GM21825 (cell line): ENCODE data around the gene RBPJ.
A peak's percentile ranks its signal among the peaks of the same experiment; 100 is the strongest.
"Not testable (repeated sequence)": the region's sequence is repeated elsewhere in the genome, so short reads cannot be mapped to it uniquely, and the experiment has no call there.

Source experiments
- ATAC-seq: cut with Tn5 transposase; IDR thresholded peaks from one replicate; pipeline ENCODE4 v1.9.1; 2021; ENCODE audit warnings: mild to moderate bottlenecking, moderate library complexity; ENCODE audit not compliant: unreplicated experiment

RBPJ gene

DNA sequence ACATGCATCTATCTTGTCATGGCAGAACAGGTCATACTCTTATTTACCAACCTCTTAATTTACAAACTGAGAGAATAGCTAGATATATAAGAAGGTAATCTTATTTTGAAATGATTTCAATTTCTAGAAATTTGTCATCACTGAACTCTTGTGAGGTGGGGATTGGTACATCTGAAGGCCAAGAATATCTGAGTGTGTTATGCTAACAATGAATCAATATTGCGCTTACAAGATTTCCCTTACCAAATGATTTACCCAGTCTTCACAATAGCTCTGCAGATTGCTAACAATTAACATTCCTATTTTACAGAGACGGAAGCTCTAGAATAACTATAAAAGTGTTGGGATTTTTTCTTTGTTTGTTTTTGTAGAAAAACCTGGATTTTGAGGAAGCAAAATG, 48.3 kb downstream of the RBPJ start:
- ATAC-seq: no peak

DNA sequence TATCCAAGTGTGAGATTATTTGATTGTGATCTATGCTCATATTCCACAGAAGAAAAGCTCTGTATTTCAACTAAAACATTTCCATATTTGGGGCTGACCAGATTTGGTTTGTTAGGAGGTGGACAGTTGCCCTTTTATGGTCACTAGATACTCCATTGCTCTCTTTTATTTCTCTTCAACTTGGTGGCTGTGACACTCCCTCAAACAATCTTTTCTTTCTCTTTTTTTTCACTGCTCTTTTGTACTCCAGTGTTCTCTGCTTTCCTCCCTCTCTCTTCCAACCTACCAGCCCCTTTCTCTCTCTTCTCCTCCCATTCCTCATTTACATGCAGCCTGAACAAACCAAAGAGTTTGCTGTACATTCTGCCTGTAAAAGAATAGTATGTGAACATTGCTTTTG, 48.8 kb downstream of the RBPJ start:
- no peak for ATAC-seq

DNA sequence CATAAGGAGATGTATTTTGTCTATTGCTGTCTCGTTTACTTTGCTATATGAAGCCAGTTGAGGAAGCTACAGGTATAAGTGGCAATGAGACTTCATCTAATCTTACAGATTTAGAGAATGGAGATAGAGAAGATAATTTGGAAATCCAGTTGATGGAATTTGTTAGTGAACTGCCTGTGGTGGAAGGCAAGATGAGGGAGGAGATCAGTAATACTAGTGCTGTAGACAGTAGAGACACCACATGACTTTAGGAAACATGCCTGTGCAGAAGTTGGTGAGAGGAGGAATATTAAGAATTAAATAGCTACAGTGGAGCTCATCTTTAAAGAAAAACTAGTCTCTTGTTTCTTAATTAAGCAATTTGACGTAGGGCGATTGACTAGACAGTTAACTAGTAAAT, 51.3 kb downstream of the RBPJ start:
- ATAC-seq: no peak

DNA sequence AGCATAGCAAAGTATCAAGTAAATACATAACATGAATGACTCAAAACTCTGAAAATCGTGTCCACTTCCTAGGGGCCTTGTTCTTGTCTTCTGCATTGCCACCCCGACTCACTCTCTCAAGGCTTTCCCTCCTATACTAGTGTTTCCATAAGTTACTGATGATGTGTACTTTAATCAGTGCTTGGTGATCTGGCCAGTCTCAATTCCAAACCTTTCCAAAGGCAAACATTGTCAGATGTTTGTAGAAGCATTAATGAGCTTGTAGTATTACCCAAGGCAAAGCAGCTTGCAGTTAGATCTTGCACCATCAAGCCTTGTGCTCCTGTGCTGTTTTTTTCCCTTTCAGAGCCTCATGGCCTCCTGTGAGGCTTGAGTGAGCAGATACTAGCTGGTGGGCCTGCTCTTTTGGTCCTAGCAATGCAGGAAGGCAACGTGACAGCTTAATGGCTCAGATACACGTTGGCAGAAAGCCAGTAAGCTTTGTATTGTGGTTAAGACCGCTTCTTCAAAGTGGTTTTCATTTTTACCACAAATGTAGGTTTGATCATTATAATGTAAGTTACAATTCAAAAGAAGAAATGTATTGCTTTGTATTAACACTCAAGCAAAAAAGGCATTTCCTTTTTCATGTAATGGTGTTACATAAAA, 51.8 kb downstream of the RBPJ start:
- peak; percentile 89 for ATAC-seq

DNA sequence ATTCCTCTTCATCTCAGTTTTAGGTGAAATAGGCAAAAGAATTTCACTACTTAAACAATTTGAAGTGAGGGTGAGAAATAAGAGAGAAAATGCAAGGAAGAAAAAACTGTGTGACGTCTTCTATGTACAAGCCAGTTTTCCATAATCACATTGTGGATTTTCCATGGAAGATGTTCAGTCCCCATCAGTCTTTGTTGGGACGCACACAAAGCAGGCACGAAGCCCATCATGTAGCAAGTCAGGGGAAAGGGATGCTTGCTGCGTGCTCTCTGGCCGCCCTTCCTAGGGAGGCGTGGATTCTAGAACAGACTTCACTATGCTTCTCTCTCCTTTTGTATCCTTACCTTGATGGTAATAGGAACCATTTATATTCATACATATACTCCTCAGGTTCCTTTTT, 54.7 kb downstream of the RBPJ start:
- ATAC-seq: no peak

DNA sequence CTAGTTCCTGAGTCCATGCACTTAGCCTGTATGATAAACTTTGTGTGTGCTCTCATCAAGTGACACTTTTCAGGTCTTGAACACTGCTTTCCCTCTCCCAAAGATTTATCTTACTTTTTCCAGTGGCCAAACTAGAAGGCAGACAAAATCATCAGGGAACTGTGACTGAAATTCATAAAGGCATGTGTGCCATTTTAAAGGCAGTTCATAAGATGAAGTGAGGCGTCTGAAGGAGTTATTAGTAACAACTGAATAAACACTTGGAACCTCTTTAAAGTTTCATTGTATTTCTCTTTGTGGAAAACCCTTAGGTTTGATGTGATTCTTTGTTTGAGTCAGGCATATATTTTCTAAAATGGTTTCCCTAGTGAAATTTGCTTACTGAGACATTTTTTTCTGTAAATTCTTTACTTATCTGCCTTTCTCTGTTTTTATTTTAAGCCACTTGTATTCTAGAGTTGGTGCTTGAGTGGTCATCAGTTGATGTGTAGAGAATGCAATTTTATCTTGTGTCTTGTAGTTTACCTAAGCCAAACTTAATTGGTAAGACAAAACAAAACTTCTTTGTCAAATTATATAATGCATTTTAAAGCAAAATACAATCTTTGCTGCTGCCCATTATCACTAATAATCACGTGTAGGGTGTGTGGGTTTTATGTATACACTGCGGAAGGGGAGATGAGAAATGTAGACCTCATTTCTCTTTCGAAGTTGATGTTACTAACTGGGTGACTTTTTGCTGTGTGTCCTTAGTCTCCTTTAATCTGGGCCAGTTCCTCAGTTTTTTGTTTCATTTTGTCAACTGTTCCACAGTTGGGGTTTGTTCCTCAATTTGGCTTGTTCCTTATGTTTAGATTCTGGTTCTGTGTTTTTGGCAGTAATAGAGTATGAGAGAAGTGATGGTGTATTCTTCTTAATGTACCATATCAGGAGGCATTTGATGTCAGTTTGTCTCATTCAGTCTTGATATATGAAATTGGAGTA, 56.8 kb downstream of the RBPJ start:
- ATAC-seq: no peak

DNA sequence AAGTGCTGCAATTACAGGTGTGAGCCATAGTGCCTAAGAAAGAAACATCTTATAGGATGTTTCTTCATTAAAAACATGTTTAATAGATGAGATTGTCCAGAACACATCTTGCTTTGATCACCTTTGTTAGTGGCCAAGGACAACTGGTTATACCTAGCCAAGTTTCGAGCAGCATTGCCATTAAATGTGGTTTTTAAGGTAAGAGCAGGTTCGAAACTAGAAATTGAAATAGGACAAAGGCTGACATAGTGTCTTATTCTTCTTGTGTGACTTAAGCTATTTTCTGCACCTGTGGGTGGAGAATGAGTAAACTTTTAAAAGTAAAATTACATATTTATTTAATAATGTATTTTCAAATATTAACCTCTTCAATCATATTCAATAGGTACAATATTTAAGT, 59.0 kb downstream of the RBPJ start:
- no peak for ATAC-seq

DNA sequence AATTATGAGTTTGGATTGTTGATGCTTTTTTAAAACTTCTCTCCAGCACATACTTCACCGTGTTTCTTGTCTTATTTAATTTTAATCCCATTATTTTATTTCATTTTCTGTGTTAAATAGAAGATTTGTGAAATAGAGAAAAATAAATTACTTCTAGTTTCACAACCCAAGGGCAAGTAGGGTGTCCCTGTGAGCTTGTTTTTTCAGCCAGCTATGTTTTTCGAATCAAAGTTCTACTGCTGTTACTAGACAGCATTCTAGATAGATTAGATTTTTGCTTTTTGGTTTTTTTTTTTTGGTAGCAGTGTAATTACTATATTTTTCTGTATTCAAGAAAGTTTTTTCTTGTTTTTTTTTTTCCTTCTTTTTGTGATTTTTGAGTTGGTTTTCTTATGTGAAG, 59.9 kb downstream of the RBPJ start:
- ATAC-seq: no peak

DNA sequence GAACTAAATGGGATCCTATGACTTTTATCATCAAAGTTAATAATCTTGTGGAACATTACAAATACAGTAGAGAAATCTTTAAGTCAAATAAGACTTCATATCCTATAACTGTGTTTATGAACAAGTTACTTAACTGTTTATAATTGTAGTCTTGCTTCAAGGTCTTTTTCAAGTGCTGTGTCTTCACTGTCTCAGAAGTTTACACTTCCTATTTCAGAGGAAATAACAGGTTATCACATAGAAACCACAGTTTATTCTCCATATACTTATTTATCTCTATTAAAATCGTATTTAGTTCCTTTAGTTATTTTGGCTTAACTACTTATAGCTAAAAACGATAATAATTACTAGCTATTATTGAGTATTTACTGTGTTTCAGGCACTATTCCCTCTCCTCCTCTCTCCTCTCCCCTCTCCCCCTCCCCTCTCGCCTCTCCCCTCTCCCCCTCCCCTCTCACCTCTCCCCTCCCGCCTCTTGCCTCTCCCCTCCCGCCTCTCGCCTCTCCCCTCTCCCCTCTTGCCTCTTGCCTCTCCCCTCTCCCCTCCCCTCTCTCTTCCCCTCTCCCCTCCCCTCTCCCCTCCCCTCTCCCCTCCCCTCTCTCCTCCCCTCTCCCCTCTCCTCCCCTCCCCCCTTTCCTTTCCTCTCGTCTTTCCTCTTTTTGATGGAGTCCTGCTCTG, 63.7 kb downstream of the RBPJ start:
- no peak for ATAC-seq

DNA sequence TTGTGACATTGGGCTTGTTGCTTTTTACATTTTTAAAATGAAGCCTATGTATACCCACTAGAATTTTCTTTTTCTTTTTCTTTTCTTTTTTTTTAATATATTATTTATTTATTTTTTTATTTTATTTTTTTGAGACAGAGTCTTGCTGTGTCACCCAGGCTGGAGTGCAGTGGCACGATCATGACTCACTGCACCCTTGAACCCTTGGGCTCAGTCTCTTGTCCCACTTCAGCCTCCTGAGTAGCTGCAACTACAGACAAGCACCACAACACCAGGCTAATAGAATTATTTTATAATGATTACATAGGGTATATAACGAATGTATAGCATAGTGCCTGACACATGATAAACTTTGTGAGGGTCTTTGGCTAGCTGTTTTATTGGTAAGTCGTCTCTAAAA, 64.9 kb downstream of the RBPJ start:
- no peak for ATAC-seq

DNA sequence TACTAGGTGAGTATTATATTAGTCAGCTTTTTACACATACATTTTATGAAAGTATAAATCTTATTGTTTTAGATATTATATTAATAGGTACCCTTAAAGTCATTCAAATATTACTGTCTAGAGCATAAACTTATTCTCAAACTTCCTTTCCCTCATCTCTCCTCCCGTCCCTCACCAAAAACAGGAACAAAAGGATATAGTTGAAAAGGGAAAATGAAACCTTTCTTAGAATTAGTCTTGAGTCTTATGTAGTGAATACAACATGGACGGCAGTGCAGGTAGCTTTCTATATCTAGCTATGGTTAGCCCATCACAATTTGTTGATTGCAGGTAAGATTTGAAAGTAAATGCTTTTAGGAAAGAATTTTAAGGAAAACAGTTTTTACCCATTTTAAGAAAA, 65.6 kb downstream of the RBPJ start:
- no peak for ATAC-seq

DNA sequence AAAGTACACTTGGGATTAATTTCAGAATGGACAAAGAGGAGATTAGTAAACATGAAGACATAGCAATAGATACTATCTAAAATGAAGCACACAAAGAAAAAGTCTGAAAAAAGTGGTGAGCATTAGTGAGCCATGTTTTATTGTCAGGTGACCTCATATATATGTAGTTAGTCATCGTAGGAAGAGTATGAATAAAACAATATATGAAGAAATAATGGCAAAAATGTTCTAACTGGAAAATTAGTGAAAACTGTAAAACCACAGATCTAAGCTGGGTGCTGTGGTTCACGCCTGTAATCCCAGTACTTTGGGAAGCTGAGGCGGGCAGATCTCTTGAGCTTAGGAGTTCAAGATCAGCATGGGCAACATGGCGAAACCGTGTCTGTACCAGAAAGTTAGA, 67.9 kb downstream of the RBPJ start:
- no peak for ATAC-seq

DNA sequence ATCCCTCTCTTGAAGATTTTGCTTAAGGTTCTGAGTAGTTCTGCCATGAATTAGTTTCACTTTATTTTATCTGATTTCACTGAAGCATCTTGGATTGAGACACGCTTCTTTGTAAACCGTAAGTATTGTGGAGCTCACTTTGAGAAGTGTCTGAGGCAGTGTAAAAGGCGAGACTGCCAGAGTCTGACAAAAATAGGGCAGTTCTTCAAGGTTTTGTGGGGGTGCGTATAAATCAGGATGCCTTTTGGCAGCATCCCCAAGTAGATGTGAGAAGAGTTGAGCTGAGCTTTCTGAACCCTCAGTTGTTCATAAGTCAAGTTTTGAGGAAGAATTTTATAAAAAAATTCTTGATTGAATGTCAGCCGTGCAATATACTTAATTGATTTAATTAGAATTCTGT, 76.3 kb downstream of the RBPJ start:
- ATAC-seq: no peak

DNA sequence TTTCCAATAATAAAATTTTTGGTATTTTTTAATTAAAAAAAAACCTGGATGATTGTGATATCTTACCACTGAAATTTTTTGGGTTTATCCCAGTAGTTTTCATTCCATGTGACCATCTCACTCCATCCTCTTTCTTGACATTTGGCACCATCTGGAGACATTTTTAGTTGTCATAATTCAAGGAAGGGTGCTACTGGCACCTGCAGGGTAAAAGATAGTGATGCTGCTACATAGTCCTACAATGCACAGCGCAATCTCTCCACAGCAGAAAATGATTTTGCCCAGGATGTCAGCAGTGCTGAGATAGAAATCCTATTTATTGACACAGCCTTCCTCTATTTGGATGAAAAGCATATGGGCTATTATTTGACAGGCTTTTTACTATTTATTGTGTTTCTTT, 79.3 kb downstream of the RBPJ start:
- no peak for ATAC-seq

DNA sequence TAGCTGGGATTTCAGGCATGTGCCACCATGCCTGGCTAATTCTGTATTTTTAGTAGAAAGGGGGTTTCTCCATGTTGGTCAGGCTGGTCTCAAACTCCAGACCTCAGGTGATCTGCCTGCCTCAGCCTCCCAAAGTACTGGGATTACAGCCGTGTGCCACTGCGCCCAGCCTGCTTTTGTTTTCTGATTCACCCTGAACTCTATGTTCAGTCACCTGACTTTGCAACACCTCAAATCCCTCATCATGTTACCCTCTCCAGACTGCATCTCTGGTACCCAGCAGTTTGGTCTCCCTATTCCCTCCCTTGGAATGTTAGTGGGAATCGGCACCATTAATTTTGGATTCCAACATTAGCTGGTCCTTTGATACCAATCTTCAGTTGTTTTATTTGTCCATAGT, 81.2 kb downstream of the RBPJ start:
- not testable (repeated sequence) for ATAC-seq

DNA sequence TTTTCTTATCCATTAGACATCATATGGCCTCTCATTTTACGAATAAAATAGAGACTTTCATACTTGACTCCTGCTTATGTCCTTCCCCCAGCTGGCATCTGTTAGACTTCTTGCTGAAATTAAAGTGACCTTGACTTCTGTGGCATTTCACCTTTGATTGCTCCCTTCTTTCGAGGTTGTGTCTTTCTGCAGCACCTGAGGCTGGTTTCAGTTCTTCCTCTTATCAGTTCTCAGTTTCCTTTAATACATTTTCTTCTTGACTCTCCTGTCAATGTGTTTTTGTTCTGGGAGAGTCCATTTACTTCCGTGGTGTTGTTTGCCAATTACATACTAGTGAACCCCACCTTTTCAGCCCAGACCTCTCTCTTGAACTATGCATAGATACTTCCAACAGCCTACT, 81.6 kb downstream of the RBPJ start:
- ATAC-seq: no peak

DNA sequence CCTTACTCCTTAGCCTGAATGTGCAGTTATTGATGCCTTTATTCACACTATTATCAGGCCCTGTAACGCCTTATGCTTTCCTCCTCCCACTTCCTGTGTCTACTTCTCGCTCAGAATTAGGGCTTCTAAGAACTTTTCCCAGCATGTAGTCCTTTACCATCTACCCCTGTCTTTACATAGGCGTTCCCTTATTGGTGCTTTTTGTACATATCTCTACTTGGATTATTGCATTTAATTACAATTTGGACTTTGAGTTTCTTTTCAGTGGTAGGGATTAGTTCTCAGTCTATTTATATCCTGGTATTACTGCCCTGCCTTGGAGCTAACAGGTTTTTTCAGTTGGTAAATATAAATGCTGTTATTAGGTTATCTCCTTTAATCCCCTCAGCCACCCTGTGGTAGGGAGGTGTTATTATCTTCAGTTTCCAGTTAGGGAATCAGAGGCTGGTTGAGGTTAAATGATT, 84.0 kb downstream of the RBPJ start:
- ATAC-seq: no peak

DNA sequence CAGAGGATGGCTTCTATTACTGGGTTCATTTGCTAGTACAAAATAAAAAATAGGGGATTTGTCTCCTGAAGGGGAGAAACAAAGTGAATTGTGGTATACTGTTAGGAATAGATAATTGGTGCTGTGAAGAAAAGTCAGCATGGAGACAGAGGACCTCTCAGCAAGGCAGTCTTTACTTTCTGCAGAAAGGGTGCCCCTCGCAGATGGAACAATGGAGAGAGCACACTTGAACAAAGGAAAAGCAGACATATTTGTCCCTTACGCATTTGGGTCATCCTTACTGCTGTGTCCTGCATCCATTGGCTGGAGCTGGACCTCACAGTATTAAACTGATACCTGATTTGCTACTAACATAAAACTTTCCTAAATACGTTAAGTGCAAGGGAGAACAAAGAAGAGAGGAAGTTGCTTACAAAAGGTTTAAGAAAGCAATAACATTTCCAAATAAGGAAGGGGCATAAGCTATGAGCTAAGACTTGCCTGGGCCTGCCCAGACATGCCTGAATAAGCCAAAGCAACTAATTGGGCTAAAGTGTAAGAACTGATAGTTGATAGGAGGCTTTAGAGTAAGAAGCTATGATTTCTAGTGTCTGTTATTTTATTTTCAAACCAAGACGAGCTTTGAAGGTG, 85.6 kb downstream of the RBPJ start:
- ATAC-seq: no peak

DNA sequence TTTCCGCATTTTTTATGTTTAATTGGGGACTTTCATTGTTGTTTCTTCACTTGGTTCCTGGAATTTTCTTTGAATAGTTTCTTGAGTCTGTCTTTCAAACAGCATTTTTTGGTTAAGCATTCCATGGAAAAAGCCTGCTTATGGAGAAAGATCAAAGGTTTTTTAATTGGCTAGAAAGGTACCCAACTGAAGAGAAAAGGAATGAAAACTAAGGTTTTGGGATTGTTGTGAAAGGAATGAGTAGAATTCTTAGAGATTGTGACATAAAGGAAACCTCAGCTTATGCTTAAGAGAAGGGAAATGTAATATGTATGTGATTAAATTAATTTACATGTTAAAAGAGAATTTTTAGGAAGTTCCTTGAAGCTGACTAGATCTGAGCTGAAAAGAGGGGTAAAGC, 86.7 kb downstream of the RBPJ start:
- no peak for ATAC-seq

DNA sequence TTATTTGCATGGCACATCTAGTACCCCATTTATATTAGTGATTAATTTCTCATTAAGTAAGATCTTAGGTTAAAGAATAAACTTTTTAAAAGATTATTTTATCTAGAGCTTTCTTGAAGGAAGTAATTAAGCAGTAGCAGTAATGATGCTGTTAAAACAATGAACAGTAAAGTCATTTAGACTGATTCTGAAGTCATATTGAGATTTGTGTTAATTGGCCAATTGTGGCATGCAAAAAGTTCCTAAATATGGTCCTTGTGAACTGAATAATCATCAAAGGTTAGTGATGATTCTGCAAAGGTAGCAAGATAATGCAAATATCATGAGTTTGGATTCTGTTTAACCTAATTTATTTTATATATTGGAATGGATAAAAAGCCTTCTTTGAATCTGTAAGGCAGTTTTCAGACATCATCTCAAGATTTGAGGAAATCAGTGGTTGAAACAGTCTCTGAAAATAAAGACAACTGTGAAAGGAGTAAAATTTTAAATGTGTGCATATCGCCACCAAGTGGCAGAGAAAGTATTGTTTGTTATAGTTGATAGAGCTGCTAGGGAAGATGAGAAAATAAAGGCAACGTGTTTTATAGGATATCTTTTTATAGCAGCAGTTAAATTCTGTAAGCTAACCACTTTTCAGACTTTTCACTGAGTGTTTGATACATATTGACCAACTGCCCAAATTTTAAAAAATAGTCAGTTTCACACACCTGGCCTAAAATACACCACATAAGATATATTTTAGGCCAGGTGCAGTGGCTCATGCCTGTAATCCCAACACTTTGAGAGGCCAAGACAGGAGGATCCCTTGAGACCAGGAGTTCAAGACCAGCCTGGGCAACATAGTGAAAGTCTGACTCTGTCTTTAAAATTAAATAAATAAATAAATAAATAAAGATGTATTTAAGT, 89.8 kb downstream of the RBPJ start:
- no peak for ATAC-seq
